GM18868 (cell line): Measurements from ENCODE around the gene TRIM5.

Source experiments
- ATAC-seq: cut with Tn5 transposase; IDR thresholded peaks from one replicate; pipeline ENCODE4 v1.9.1; 2021; ENCODE audit warnings: mild to moderate bottlenecking, moderate library complexity; ENCODE audit not compliant: unreplicated experiment

Gene TRIM5

DNA sequence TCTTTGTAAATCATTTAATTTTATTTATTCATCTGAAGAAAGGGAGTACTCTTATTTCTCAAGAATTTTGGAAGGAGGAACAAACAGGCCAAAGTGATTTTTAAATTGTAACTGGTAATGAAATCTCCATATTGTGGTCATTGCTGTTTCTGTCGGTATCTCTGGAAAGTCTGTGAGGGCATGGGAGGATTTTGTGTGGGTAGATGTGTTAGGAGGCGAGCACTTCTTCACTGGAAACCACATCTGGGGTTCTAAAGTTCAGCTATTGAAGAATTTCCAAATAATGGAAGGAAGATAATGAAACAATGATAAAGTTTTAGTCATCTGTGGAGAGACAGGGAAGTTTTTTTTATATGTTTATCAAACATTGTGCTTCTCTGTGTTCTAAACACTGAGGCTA, 53.5 kb downstream of the TRIM5 start:
- peak; percentile 18 for ATAC-seq

DNA sequence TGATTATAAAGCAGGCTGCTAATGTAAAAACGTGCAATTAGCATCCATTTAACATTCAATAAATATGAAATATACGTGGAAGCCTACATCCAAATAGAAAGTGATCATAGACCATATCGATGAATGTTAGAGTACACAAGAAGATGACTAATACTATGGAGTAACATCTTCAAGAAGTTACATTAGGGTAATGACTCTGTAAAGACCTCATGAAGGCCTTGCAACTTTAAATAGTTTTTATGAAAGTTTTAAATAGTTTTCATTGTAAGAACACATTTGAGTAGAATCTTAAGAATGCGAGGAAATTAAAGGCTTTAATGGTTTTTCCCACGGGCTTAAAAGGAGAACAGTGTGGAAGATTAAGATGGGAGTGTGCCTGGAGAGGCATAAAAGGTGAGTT, 58.7 kb downstream of the TRIM5 start:
- no peak for ATAC-seq

- no peak for ATAC-seq
These were observed 59.6 kb downstream of the TRIM5 start for GRCh38 chr11:5625281-5625680.

GRCh38 chr11:5624489-5625279, 60.2 kb downstream of the TRIM5 start, which contains the start of gene TRIM34:
Gene TRIM34 (plus strand): TSS chr11:5625001. CDS start chr11:5632332, 7,331 bp downstream.
- peak; percentile 96 for ATAC-seq

GRCh38 chr11:5622802-5623201, 62.1 kb downstream of the TRIM5 start:
- no peak for ATAC-seq

DNA sequence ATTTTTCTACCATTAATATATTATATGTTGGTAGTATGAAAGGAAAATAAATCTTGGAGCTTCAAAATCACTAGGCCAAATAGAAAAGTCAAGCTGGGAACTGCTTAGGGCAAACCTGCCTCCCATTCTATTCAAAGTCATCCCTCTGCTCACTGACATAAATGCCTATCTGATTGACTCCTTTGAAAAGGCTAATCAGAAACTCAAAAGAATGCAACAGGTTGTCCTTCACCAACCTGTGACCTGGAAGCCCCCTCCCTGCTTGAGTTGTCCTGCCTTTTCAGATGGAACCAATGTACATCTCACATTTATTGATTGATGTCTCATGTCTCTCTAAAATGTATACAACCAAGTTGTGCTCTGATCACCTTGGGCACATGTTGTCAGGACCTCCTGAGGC, 63.3 kb downstream of the TRIM5 start:
- ATAC-seq: no peak

DNA sequence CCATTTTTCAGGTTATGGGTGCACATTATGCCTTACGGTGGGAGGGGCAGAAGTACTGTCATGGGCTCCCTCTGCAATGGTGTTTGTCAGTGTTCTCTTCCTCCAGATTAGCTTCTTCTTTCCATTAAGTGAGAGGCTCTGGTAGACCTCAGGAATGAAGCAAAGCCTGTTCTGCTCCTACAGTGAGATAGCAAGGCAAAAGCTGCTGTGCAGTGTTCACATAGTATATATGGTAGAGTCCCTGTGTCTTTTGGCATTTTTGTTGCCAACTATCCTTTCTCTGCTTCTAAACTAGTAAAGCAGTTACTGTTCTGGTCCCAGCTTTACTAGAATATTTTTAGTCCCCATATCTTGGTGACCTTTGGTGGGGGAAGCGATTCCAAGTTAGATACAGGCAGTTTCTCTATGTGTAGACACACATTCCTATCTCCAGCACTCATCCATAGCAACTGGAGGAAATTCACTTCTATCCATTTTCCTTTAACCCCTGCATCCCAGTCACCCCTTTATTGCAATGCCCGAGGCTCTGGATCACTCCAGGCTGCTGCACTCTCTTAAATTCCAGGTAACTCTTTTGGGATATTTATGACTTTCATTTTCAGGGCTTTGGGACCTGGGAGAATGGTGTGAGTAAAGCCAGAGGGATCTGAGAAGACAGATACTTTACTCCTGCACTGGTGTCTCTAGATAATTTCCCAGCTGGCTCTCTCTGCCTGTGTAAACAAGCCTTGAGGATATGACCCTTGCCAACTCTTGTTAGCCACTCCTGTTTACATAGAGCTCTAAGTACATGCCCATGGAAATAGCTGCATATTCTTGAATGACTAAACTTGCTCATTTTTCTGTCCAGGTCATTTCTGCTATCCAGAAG, 64.0 kb downstream of the TRIM5 start:
- ATAC-seq: no peak

DNA sequence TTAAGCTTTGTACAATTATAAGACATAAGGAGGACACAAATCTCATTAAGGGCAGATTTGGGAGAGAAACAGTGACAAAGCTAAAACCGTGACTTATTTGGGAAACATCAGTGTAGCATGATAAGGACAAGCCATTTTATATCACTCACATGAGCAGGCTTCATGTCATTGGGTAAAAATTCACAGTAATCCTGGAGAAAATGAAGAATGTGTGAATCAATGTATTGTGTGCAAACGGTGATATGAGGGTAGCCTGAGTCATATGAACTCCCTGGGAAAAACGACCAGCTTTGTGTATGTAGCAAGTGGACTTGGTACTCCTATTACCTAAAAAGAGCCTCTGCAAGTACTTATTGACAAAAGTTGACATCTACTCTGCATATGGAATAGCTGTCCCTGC, 66.1 kb downstream of the TRIM5 start:
- no peak for ATAC-seq
